GM18868 (cell line): ENCODE data around the gene OR52B2.
A peak's percentile ranks its signal among the peaks of the same experiment; 100 is the strongest.

Experiments used
- ATAC-seq: cut with Tn5 transposase; IDR thresholded peaks from one replicate; pipeline ENCODE4 v1.9.1; 2021; ENCODE audit warnings: mild to moderate bottlenecking, moderate library complexity; ENCODE audit not compliant: unreplicated experiment

Gene OR52B2

GRCh38 chr11:6170226-6170625, at the start of gene OR52B2:
Gene OR52B2, minus strand, starts transcription at chr11:6170326. Its CDS starts 0 bp downstream, at chr11:6170326.
- ATAC-seq = no peak

- ATAC-seq = no peak
Observed at GRCh38 chr11:6219359-6219758, 49.2 kb upstream of the OR52B2 start.

- no peak for ATAC-seq
Observed at GRCh38 chr11:6217722-6218121, 47.6 kb upstream of the OR52B2 start.

GRCh38 chr11:6216501-6216900, 46.4 kb upstream of the OR52B2 start:
- no peak for ATAC-seq

- ATAC-seq = no peak
Observed at GRCh38 chr11:6214530-6214929, 44.4 kb upstream of the OR52B2 start.

- ATAC-seq = no peak
Observed at GRCh38 chr11:6210274-6210955, 40.3 kb upstream of the OR52B2 start.

GRCh38 chr11:6209801-6210200, 39.7 kb upstream of the OR52B2 start:
- no peak for ATAC-seq

GRCh38 chr11:6206456-6207180, 36.5 kb upstream of the OR52B2 start:
- ATAC-seq = no peak

GRCh38 chr11:6205366-6205765, 35.2 kb upstream of the OR52B2 start, which contains the start of gene C11orf42:
Gene C11orf42, plus strand, starts transcription at chr11:6205557. Its CDS starts 59 bp downstream, at chr11:6205616.
- no peak for ATAC-seq

- no peak for ATAC-seq
Observed at GRCh38 chr11:6204706-6205105, 34.6 kb upstream of the OR52B2 start.

GRCh38 chr11:6203327-6203726, 33.2 kb upstream of the OR52B2 start:
- ATAC-seq = peak; percentile 78

GRCh38 chr11:6202041-6202440, 31.9 kb upstream of the OR52B2 start:
- no peak for ATAC-seq

- no peak for ATAC-seq
Observed at GRCh38 chr11:6201481-6201880, 31.4 kb upstream of the OR52B2 start.

GRCh38 chr11:6200975-6201374, 30.8 kb upstream of the OR52B2 start:
- ATAC-seq = no peak

- no peak for ATAC-seq
Observed at GRCh38 chr11:6199174-6199810, 29.2 kb upstream of the OR52B2 start, which contains the start of gene OR52W1. Gene OR52W1, plus strand, starts transcription at chr11:6199224. Its CDS starts 0 bp downstream, at chr11:6199224.

GRCh38 chr11:6197466-6198200, 27.5 kb upstream of the OR52B2 start:
- no peak for ATAC-seq

- peak; percentile 43 for ATAC-seq
Observed at GRCh38 chr11:6196396-6196795, 26.3 kb upstream of the OR52B2 start.

GRCh38 chr11:6194065-6194581, 24.0 kb upstream of the OR52B2 start:
- ATAC-seq = no peak

GRCh38 chr11:6191742-6192141, 21.6 kb upstream of the OR52B2 start:
- ATAC-seq = no peak

GRCh38 chr11:6175440-6175839, 5.3 kb upstream of the OR52B2 start:
- ATAC-seq = no peak
